ENCODE data around the gene HERPUD1.

HERPUD1 gene

GRCh38 chr16:56910654-56911539, 21.0 kb upstream of the HERPUD1 start:
- no peak for DNase-seq (ENCODE audit: low read depth, low spot score)

- no peak for DNase-seq (ENCODE audit: low read depth, low spot score)
Observed at GRCh38 chr16:56911771-56912571, 20.0 kb upstream of the HERPUD1 start.

- DNase-seq (ENCODE audit: low read depth, low spot score), result no peak
Observed at GRCh38 chr16:56912746-56913708, 18.9 kb upstream of the HERPUD1 start.

- DNase-seq (ENCODE audit: low read depth, low spot score), result no peak
Observed at GRCh38 chr16:56914896-56915295, 17.0 kb upstream of the HERPUD1 start.

GRCh38 chr16:56915336-56916119, 16.4 kb upstream of the HERPUD1 start:
- DNase-seq (ENCODE audit: low read depth, low spot score), result no peak

- DNase-seq (ENCODE audit: low read depth, low spot score), result no peak
Observed at GRCh38 chr16:56916571-56917403, 15.2 kb upstream of the HERPUD1 start.

- no peak for DNase-seq (ENCODE audit: low read depth, low spot score)
Observed at GRCh38 chr16:56918467-56919012, 13.4 kb upstream of the HERPUD1 start.

- no peak for DNase-seq (ENCODE audit: low read depth, low spot score)
Observed at GRCh38 chr16:56919099-56919800, 12.7 kb upstream of the HERPUD1 start.

GRCh38 chr16:56921571-56921970, 10.4 kb upstream of the HERPUD1 start:
- no peak for DNase-seq (ENCODE audit: low read depth, low spot score)

- DNase-seq (ENCODE audit: low read depth, low spot score), result no peak
Observed at GRCh38 chr16:56923481-56924091, 8.4 kb upstream of the HERPUD1 start.

GRCh38 chr16:56927471-56927870, 4.5 kb upstream of the HERPUD1 start:
- no peak for DNase-seq (ENCODE audit: low read depth, low spot score)

- no peak for DNase-seq (ENCODE audit: low read depth, low spot score)
Observed at GRCh38 chr16:56929639-56930038, 2.3 kb upstream of the HERPUD1 start.

- DNase-seq (ENCODE audit: low read depth, low spot score), result no peak
Observed at GRCh38 chr16:56930486-56931270, 1.3 kb upstream of the HERPUD1 start.

GRCh38 chr16:56931271-56931891, 561 bp upstream of the HERPUD1 start:
- no peak for DNase-seq (ENCODE audit: low read depth, low spot score)

GRCh38 chr16:56932721-56933619, 1.0 kb downstream of the HERPUD1 start:
- no peak for DNase-seq (ENCODE audit: low read depth, low spot score)

Measured in iPS DF 19.7 (cell line).